WERI-Rb-1 (cell line): ENCODE results near the gene AANAT.

ENCODE experiments used
- DNase-seq: peaks from one replicate; pipeline ENCODE4 v3.0.0-alpha.2; 2020
- H3K27ac ChIP-seq: fragments of 250-450 bp; sonication (Bioruptor Pico); 2 replicates; pipeline ENCODE4 v1.5.1; 2020; ENCODE audit warnings: mild to moderate bottlenecking, moderate library complexity
- H3K27me3 ChIP-seq: fragments of 250-450 bp; sonication (Bioruptor Pico); 2 replicates; pipeline ENCODE4 v1.5.1; 2021; ENCODE audit warnings: mild to moderate bottlenecking, low read depth, moderate library complexity; ENCODE audit not compliant: insufficient read depth, severe bottlenecking
- H3K36me3 ChIP-seq: fragments of 250-450 bp; sonication (Bioruptor Pico); 2 replicates; pipeline ENCODE4 v1.5.1; 2020; ENCODE audit warnings: mild to moderate bottlenecking, moderate library complexity
- H3K4me3 ChIP-seq: 2 replicates; pipeline ENCODE4 v1.5.1; 2011; ENCODE audit warnings: low read depth, mild to moderate bottlenecking, control low read depth, low read length
- H3K9me3 ChIP-seq: fragments of 250-450 bp; sonication (Bioruptor Pico); 2 replicates; pipeline ENCODE4 v1.5.1; 2021; ENCODE audit warnings: mild to moderate bottlenecking, moderate library complexity; ENCODE audit not compliant: severe bottlenecking
- CTCF ChIP-seq: IDR thresholded peaks from 2 replicates; pipeline ENCODE4 v1.5.1; 2011; ENCODE audit warnings: low read depth, mild to moderate bottlenecking, control low read depth, inconsistent platforms, low read length

AANAT gene

GRCh38 chr17:76459674-76460073 lies 7.7 kb upstream of the AANAT start:
- no peaks in the 10 kb centered on the region for H3K27me3 ChIP-seq
- no peaks in the 10 kb centered on the region for H3K9me3 ChIP-seq
- H3K27ac ChIP-seq = no peak overlapping the region
- DNase-seq = no peak
- no peaks in the 10 kb centered on the region for H3K36me3 ChIP-seq
- TF ChIP-seq CTCF = no peak
- H3K4me3 ChIP-seq = no peak overlapping the region

- H3K27me3 ChIP-seq = no peaks in the 10 kb centered on the region
- no peaks in the 10 kb centered on the region for H3K36me3 ChIP-seq
- no peak for DNase-seq
- no peak for TF ChIP-seq CTCF
- H3K27ac ChIP-seq = no peak overlapping the region
- no peak overlapping the region for H3K4me3 ChIP-seq
- no peaks in the 10 kb centered on the region for H3K9me3 ChIP-seq
Measured at GRCh38 chr17:76461765-76462555, 5.4 kb upstream of the AANAT start.

GRCh38 chr17:76462556-76463290 lies 4.7 kb upstream of the AANAT start:
- H3K9me3 ChIP-seq = no peaks in the 10 kb centered on the region
- no peak overlapping the region for H3K27ac ChIP-seq
- H3K27me3 ChIP-seq = no peaks in the 10 kb centered on the region
- DNase-seq = no peak
- no peak overlapping the region for H3K4me3 ChIP-seq
- no peak for TF ChIP-seq CTCF
- H3K36me3 ChIP-seq = no peaks in the 10 kb centered on the region

- no peaks in the 10 kb centered on the region for H3K9me3 ChIP-seq
- no peaks in the 10 kb centered on the region for H3K27me3 ChIP-seq
- DNase-seq = no peak
- peak overlapping the region; percentile 97 for H3K27ac ChIP-seq
- H3K4me3 ChIP-seq = no peak overlapping the region; the same call in 1 of the 2 replicates
- no peak for TF ChIP-seq CTCF
- H3K36me3 ChIP-seq = peaks cover 34% of the 10 kb centered on the region
Measured at GRCh38 chr17:76466775-76467130, 650 bp upstream of the AANAT start.

- peak overlapping the region; percentile 42 for H3K4me3 ChIP-seq
- no peaks in the 10 kb centered on the region for H3K27me3 ChIP-seq
- H3K36me3 ChIP-seq = peaks cover 36% of the 10 kb centered on the region
- no peaks in the 10 kb centered on the region for H3K9me3 ChIP-seq
- DNase-seq = peak; percentile 83
- H3K27ac ChIP-seq = peak overlapping the region; percentile 97
- no peak for TF ChIP-seq CTCF
Measured at GRCh38 chr17:76467809-76468633, 618 bp downstream of the AANAT start.
